ENCODE data around the gene VPS33A. TPM values are rescaled to one million over a fixed set of nuclear protein-coding genes. Genes with fewer than 3 reads are reported as not detected.

The VPS33A gene
- total and polyA plus RNA-seq, 2 of the 8 experiments (the other 6 are each of a cell fraction or from before 2014, with no cell fraction given) = 16.4 to 41.8 TPM

DNA sequence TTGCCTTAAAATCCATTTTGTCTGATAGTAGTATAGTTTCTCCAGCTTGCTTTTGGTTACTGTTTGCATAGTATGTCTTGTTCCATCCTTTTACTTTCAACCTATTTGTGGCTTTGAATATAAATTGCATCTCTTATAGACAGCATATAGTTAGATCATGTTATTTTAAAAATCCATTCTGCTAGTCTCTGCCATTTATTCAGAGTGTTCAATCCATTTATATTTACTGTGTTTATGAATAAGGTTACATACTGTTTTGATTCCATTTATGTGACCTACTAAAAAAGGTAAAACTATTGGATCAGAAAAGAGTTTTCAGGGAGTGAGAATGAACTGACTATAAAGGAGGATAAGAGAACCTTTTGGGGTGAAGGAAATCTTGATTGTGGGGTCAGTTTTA lies 29.6 kb upstream of the VPS33A start (continued):
- no peak for TF ChIP-seq CBX8 (IDR thresholded peaks at IDR 0.05; ENCODE audit: borderline replicate concordance, low read depth, low read length)
- no peak for TF ChIP-seq SP1 (IDR thresholded peaks at IDR 0.05; ENCODE audit: low read depth, low read length)
